Transverse colon (tissue), 4 donors: ENCODE data around the gene TSPAN5.

Source experiments
- POLR2A ChIP-seq: fragments of 450-650 bp; IDR thresholded peaks from one replicate; pipeline ENCODE4 v1.6.1; 2016; ENCODE audit warnings: antibody characterized with exemption, mild to moderate bottlenecking, moderate library complexity
- POLR2AphosphoS5 ChIP-seq, 3 donors: sonication (generic); formaldehyde crosslinking; IDR thresholded peaks; one replicate each; pipeline ENCODE4 v1.6.1; 2016; ENCODE audit warnings: antibody characterized with exemption in 3 of 3
- TF ChIP-seq, protein P1 (sequence below), 5 experiments: fragments of 200-600 bp in 3 of 5; fragments of 450-650 bp in 2 of 5; sonication (generic) in 3 of 5; IDR thresholded peaks; 1 replicate in 2 of 5; 2 replicates in 3 of 5; pipeline ENCODE4 v1.5.1; 2016 to 2017; ENCODE audit warnings: antibody characterized with exemption in 5 of 5, inconsistent platforms in 3 of 5, mild to moderate bottlenecking in 2 of 5, moderate library complexity in 1 of 5

DNA sequence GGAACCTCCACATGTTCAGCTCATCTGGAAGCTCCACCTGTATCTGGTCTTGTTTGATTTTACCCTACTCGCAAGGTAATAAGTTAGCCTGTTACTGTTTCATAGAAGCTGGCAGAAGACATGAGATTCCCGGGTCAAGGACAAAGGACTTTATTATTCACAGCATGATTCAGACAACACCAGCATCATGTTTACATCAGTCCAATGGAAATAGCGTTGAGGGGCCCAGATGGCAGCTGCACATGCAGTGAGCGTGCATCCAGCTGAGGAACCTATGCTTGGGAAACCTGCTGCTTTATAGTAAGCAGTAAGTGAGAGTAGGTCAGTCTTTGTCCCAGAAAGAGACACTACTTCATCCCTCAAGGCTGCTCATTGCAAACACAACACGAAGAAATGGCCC, 19.8 kb downstream of the TSPAN5 start:
- TF ChIP-seq, protein P1, sequence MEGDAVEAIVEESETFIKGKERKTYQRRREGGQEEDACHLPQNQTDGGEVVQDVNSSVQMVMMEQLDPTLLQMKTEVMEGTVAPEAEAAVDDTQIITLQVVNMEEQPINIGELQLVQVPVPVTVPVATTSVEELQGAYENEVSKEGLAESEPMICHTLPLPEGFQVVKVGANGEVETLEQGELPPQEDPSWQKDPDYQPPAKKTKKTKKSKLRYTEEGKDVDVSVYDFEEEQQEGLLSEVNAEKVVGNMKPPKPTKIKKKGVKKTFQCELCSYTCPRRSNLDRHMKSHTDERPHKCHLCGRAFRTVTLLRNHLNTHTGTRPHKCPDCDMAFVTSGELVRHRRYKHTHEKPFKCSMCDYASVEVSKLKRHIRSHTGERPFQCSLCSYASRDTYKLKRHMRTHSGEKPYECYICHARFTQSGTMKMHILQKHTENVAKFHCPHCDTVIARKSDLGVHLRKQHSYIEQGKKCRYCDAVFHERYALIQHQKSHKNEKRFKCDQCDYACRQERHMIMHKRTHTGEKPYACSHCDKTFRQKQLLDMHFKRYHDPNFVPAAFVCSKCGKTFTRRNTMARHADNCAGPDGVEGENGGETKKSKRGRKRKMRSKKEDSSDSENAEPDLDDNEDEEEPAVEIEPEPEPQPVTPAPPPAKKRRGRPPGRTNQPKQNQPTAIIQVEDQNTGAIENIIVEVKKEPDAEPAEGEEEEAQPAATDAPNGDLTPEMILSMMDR (IDR thresholded peaks at IDR 0.05) = no peak
- TF ChIP-seq POLR2AphosphoS5 (IDR thresholded peaks at IDR 0.05) = no peak
- no peak for TF ChIP-seq POLR2A
